ENCODE data around the gene TARBP2.

GRCh38 chr12:53461591-53461990 lies 39.5 kb upstream of the TARBP2 start:
- TF ChIP-seq, protein P1, sequence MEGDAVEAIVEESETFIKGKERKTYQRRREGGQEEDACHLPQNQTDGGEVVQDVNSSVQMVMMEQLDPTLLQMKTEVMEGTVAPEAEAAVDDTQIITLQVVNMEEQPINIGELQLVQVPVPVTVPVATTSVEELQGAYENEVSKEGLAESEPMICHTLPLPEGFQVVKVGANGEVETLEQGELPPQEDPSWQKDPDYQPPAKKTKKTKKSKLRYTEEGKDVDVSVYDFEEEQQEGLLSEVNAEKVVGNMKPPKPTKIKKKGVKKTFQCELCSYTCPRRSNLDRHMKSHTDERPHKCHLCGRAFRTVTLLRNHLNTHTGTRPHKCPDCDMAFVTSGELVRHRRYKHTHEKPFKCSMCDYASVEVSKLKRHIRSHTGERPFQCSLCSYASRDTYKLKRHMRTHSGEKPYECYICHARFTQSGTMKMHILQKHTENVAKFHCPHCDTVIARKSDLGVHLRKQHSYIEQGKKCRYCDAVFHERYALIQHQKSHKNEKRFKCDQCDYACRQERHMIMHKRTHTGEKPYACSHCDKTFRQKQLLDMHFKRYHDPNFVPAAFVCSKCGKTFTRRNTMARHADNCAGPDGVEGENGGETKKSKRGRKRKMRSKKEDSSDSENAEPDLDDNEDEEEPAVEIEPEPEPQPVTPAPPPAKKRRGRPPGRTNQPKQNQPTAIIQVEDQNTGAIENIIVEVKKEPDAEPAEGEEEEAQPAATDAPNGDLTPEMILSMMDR (conservative IDR thresholded peaks at IDR 0.05; ENCODE audit: low read depth, low read length): no peak
- no peak for TF ChIP-seq EZH2 (IDR thresholded peaks at IDR 0.05; ENCODE audit: low read length, unreplicated experiment)
- no peak for TF ChIP-seq EZH2phosphoT487 (IDR thresholded peaks at IDR 0.05; ENCODE audit: borderline replicate concordance, low read length)

Measured in PC-3 (cell line).